Stimulated activated effector memory CD8-positive, alpha-beta T cell treated with anti-CD3 and anti-CD28 coated beads, Interleukin-12 subunit alpha, Interleukin-12 subunit beta, amount 100 ng/mL, for 72 hours (primary cell): ENCODE measurements around the gene PXYLP1.
"Not testable (repeated sequence)": the region's sequence is repeated elsewhere in the genome, so short reads cannot be mapped to it uniquely, and the experiment has no call there.

Experiments used
- ATAC-seq: fragments of 150-1000 bp; cut with Tn5 transposase; 2 replicates; pipeline ENCODE4 v1.10.0; 2021
- DNase-seq, 2 donors: peaks; one replicate each; pipeline ENCODE4 v3.0.0; 2021 to 2022; ENCODE audit warnings: low spot score in 2 of 2
- H3K27ac Mint-ChIP-seq: one replicate; pipeline ENCODE4 v1.8.0; 2022; ENCODE audit warnings: mild to moderate bottlenecking, mixed read lengths
- H3K36me3 Mint-ChIP-seq: one replicate; pipeline ENCODE4 v1.8.0; 2022; ENCODE audit warnings: mild to moderate bottlenecking, mixed read lengths
- H3K4me1 Mint-ChIP-seq: one replicate; pipeline ENCODE4 v1.8.0; 2022; ENCODE audit warnings: mixed read lengths
- H3K4me3 Mint-ChIP-seq: one replicate; pipeline ENCODE4 v1.8.0; 2022; ENCODE audit warnings: mild to moderate bottlenecking, mixed read lengths
- H3K9me3 Mint-ChIP-seq: one replicate; pipeline ENCODE4 v1.8.0; 2022; ENCODE audit warnings: mixed read lengths

Gene PXYLP1

GRCh38 chr3:141280690-141281089 is 49.1 kb downstream of the PXYLP1 start:
- no peak for DNase-seq
- Mint-ChIP-seq H3K4me1 (peaks cover 6% of the 10 kb centered on the region), H3K27ac (no peak overlapping the region), H3K9me3 (no peaks in the 10 kb centered on the region), H3K36me3 (peaks cover 9% of the 10 kb centered on the region), H3K4me3 (no peak overlapping the region)
- ATAC-seq: no peak

DNA sequence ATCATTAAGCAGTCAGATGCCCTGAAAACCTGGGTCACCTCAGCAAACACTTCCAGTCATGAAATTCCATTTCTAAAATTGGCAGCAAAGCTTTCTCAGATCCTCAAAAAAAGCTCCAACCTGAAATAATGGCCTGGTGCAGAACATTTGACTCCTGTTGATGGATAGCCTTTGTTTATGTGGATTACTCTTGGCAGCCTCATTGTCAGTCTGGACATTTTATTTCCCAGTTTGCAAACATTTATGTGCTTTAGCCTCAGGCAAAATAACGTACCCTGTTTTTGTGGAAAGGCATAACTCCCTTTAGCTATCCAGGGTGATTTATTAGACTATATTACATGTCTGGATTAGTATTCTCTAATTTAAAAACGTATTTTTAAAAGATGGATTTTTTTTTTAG is 53.9 kb downstream of the PXYLP1 start:
- no peaks in the 10 kb centered on the region for H3K4me1 Mint-ChIP-seq
- ATAC-seq (no peak), DNase-seq (no peak)
- H3K36me3 Mint-ChIP-seq: peaks cover 22% of the 10 kb centered on the region
- no peaks in the 10 kb centered on the region for H3K9me3 Mint-ChIP-seq
- no peak overlapping the region for H3K27ac Mint-ChIP-seq
- no peak overlapping the region for H3K4me3 Mint-ChIP-seq

GRCh38 chr3:141286856-141287255 is 55.2 kb downstream of the PXYLP1 start:
- DNase-seq (no peak), ATAC-seq (no peak)
- H3K27ac Mint-ChIP-seq: no peak overlapping the region
- H3K36me3 Mint-ChIP-seq: peaks cover 22% of the 10 kb centered on the region
- H3K4me1 Mint-ChIP-seq: no peaks in the 10 kb centered on the region
- H3K4me3 Mint-ChIP-seq: no peak overlapping the region
- no peaks in the 10 kb centered on the region for H3K9me3 Mint-ChIP-seq

- Mint-ChIP-seq H3K4me3 (no peak overlapping the region), H3K36me3 (peaks cover 23% of the 10 kb centered on the region), H3K4me1 (no peaks in the 10 kb centered on the region), H3K27ac (no peak overlapping the region), H3K9me3 (no peaks in the 10 kb centered on the region)
- DNase-seq (no peak), ATAC-seq (no peak)
These were observed 55.7 kb downstream of the PXYLP1 start for GRCh38 chr3:141287326-141287725.

- Mint-ChIP-seq H3K4me3 (no peak overlapping the region), H3K36me3 (peaks cover 31% of the 10 kb centered on the region), H3K27ac (no peak overlapping the region), H3K9me3 (no peaks in the 10 kb centered on the region), H3K4me1 (no peaks in the 10 kb centered on the region)
- ATAC-seq (no peak), DNase-seq (no peak)
These were observed 56.8 kb downstream of the PXYLP1 start for GRCh38 chr3:141288336-141288990.

DNA sequence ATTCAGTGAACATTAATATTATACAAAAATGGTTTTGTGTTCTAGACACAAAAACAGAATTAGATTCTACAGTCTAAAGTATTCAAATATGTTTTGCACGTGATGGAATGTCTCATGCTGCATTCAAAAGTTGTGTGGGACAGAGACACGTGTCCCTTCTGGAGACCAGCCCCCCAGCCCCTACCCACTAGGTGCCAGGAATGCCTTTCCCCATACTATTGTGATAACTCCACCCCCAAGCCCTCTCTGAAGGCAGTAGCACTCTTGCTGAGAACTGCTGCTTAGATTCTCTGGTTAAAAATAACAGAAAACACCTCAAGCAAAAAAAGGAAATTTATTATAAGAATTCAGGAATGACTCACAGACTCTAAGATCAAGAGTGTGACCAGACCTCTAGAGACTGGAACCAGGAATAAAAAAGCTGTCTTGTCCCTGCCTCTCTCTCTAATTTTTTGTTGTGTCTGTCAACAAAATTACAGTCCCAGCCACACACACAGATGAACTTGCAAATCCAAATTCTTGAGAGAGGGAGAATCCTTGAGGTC is 57.7 kb downstream of the PXYLP1 start:
- no peak overlapping the region for H3K27ac Mint-ChIP-seq
- no peaks in the 10 kb centered on the region for H3K4me1 Mint-ChIP-seq
- H3K4me3 Mint-ChIP-seq: no peak overlapping the region
- DNase-seq: no peak
- H3K36me3 Mint-ChIP-seq: peaks cover 31% of the 10 kb centered on the region
- no peak for ATAC-seq
- H3K9me3 Mint-ChIP-seq: no peaks in the 10 kb centered on the region

GRCh38 chr3:141291559-141292355 is 60.1 kb downstream of the PXYLP1 start:
- Mint-ChIP-seq H3K4me1 (peaks cover 7% of the 10 kb centered on the region), H3K36me3 (peaks cover 21% of the 10 kb centered on the region), H3K4me3 (no peak overlapping the region), H3K27ac (peak overlapping the region; percentile 5), H3K9me3 (no peaks in the 10 kb centered on the region)
- DNase-seq (no peak), ATAC-seq (no peak)

GRCh38 chr3:141292356-141293058 is 60.9 kb downstream of the PXYLP1 start:
- no peak overlapping the region for H3K27ac Mint-ChIP-seq
- H3K9me3 Mint-ChIP-seq: no peaks in the 10 kb centered on the region

GRCh38 chr3:141294301-141294700 is 62.7 kb downstream of the PXYLP1 start:
- peaks cover 7% of the 10 kb centered on the region for H3K4me1 Mint-ChIP-seq
- peak overlapping the region; percentile 49 for H3K4me3 Mint-ChIP-seq
- ATAC-seq: no peak
- no peaks in the 10 kb centered on the region for H3K9me3 Mint-ChIP-seq
- no peak for DNase-seq
- peaks cover 12% of the 10 kb centered on the region for H3K36me3 Mint-ChIP-seq
- H3K27ac Mint-ChIP-seq: peak overlapping the region; percentile 9

More at GRCh38 chr3:141292356-141293058, 60.9 kb downstream of the PXYLP1 start:
- DNase-seq (no peak), ATAC-seq (no peak)
- Mint-ChIP-seq H3K4me3 (no peak overlapping the region), H3K36me3 (peaks cover 16% of the 10 kb centered on the region), H3K4me1 (peaks cover 7% of the 10 kb centered on the region)

GRCh38 chr3:141294848-141295247 is 63.2 kb downstream of the PXYLP1 start:
- H3K4me1 Mint-ChIP-seq: peaks cover 7% of the 10 kb centered on the region
- no peak for DNase-seq
- peak overlapping the region; percentile 9 for H3K27ac Mint-ChIP-seq
- H3K36me3 Mint-ChIP-seq: peaks cover 9% of the 10 kb centered on the region
- ATAC-seq: peak; percentile 96
- no peaks in the 10 kb centered on the region for H3K9me3 Mint-ChIP-seq
- H3K4me3 Mint-ChIP-seq: peak overlapping the region; percentile 49

DNA sequence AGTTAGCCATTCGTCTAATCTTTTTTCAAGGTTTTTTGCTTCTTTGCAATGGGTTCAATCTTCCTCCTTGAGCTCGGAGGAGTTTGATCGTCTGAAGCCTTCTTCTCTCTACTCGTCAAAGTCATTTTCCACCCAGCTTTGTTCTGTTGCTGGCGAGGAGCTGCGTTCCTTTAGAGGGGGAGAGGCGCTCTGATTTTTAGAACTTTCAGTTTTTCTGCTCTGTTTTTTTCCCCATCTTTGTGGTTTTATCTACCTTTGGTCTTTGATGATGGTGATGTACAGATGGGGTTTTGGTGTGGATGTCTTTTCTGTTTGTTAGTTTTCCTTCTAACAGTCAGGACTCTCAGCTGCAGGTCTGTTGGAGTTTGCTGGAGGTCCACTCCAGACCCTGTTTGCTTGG is 68.8 kb downstream of the PXYLP1 start:
- not testable (repeated sequence) for DNase-seq, H3K36me3 Mint-ChIP-seq, H3K4me1 Mint-ChIP-seq, H3K4me3 Mint-ChIP-seq, H3K27ac Mint-ChIP-seq, ATAC-seq, H3K9me3 Mint-ChIP-seq

DNA sequence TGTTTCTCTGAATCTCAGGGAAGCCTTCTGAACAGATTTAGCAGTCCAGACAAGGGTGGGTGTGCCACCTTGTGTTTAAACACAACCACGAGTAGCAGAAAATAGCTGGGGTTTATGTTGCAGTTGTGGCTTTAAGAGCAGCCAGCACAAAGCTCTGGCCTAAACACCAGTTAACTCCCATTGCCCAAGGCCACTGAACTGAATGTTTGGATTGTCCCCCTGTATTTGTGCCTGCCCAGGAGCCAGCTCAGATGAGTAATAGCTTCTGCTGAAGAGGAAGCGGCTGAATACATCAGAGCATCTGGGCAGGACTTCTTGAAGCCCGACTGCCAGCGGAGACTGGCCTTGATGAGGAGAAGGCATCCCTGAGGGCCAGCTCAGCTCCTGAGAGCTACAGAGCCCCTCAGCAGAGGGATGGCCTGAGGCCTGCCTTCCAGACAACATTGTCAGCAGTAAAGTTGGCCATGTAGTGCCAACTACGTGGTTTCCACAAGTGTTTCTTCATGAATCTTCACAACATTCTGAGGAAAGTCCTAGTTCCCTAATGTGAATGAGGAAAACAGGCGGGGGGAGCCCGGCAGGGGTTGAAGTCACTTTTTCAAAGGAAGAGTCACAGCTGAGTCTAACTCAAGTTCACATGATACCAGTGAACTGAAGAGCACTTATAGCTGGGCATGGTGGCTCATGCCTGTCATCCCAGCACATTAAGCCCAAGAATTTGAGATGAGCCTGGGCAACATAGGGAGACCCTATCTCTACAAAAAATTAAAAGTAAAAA is 70.9 kb downstream of the PXYLP1 start:
- no peak for DNase-seq
- Mint-ChIP-seq H3K27ac (no peak overlapping the region), H3K4me1 (peaks cover 12% of the 10 kb centered on the region), H3K36me3 (no peaks in the 10 kb centered on the region), H3K4me3 (no peak overlapping the region), H3K9me3 (no peaks in the 10 kb centered on the region)
- no peak for ATAC-seq

GRCh38 chr3:141303481-141304223 is 72.0 kb downstream of the PXYLP1 start:
- Mint-ChIP-seq H3K4me1 (peaks cover 17% of the 10 kb centered on the region), H3K9me3 (no peaks in the 10 kb centered on the region), H3K36me3 (no peaks in the 10 kb centered on the region), H3K27ac (no peak overlapping the region), H3K4me3 (no peak overlapping the region)
- ATAC-seq: peak; percentile 72
- DNase-seq: peak; percentile 53 to 77

DNA sequence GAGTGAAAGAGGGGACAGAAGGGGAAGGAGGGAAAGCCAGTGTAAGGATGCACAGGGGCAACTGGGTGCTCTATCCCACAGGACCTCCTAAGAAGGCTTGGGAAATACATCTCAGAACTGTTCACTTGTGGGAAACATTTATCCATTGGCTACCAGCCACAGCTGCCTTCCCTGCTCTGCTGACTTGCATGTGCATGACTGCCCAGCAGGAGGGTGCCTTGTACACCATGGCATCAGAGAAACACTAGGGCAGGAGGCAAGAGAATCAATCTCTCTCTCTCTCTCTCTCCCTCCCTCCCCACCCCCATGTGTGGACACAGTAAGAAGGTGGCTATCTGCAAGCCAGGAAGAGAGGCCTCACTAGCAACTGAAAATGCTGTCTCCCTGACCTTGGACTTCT is 73.8 kb downstream of the PXYLP1 start:
- no peak for ATAC-seq
- Mint-ChIP-seq H3K36me3 (no peaks in the 10 kb centered on the region), H3K9me3 (no peaks in the 10 kb centered on the region), H3K4me1 (peaks cover 19% of the 10 kb centered on the region), H3K4me3 (no peak overlapping the region), H3K27ac (no peak overlapping the region)
- DNase-seq: no peak
